HG03066 (cell line): ENCODE data around the gene ZNF175.

Experiments used
- ATAC-seq: cut with Tn5 transposase; IDR thresholded peaks from one replicate; pipeline ENCODE4 v1.9.1; 2021; ENCODE audit warnings: low read depth; ENCODE audit not compliant: unreplicated experiment

ZNF175 gene

DNA sequence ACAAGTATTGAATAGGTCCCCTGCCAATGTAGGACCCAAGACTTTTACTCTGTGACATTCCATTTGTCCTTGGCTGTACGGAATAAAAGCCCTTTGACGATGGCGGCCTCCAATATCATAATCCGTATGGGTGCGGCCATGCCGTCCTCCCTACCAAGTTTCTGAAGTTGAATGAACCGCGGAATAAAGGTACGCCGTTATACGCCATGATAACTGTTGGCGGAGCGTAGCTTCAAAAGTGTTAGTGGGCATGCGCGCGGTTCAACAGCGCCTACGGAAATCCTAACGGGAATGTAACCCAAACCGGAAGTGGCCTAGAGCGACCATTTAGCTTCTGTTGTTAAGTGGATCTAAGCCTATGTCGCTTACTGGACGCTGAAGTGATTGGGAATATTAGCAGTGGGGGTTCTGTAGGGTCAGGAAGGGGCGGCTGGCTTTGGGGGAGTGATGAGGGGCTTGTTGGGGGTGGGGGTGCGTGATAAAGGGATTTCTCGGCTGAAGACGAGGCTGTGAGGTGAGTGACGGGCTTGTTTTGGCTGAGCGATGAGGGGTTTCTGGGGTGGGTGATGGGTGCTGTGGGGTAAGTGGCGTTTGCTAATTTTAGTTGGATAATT, at the start of gene ZNF175:
Gene ZNF175, plus strand, starts transcription at position 322 of the 614 bp plus-strand sequence. CDS start 2,047 bp downstream, outside the sequence.
- ATAC-seq: no peak

DNA sequence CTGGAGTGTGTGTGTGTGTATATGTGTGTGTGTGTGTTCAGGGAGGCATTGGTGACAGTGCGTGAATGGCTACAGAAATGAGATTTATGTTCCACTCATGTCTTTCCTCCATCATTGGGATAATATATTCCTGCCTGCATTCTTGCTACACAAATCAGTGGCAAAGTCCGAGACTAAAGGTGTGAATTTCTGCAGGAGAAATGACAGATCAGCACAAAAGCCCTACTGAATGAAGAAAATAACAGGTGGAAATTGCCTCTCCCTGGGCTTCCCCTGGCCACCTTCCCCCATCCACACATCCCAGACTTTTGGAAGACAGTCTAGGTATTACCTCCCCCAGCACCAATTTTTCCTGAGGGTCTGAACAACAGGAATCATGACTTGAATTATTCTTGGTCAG, 49.7 kb upstream of the ZNF175 start:
- no peak for ATAC-seq

DNA sequence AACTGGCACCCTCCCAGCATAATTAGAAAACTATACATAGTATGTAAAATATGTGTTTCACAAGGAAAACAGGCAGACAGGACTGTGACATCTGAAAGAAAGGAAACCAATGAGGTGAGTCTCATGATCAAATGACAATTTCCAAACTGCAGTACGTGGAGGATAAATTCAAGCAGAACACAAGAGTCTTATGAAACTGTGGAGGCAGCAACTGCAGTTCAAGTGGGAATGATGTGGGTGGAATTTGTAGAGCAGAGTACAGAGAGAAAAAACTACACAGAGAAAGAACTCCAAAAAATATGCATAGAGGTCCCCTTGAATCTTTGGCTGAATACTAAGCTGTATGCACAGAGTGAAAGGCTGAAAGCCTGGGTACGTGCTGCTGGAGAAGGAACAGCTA, 49.3 kb upstream of the ZNF175 start:
- ATAC-seq: no peak

DNA sequence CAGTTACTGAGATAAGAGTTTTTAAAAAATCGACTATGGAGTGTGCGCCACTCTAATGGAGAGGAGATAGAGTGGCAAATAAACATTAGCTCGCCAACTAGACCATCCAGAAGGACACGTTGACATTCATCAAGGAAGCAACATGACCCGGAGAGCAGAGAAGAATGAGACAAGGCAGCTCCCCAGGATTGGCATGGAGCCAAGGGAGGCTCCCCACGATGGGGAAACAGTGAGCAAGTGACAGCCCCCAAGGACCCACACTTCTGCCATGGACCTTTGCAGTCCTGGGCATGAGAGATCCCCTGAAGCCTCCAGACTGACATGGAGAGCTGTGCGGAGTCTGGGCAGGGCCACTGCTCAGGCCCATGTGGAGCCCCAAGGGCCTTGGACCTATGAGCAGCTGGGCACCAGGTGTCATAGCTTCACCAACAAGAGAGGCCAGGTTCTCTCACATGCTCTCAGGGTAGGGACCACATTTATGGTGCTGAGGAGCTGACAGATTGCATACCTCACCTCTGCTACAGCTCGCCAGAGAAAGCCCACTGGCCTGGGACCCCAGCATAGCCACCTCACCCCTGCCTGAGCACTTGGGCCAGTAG, 46.3 kb upstream of the ZNF175 start:
- no peak for ATAC-seq

DNA sequence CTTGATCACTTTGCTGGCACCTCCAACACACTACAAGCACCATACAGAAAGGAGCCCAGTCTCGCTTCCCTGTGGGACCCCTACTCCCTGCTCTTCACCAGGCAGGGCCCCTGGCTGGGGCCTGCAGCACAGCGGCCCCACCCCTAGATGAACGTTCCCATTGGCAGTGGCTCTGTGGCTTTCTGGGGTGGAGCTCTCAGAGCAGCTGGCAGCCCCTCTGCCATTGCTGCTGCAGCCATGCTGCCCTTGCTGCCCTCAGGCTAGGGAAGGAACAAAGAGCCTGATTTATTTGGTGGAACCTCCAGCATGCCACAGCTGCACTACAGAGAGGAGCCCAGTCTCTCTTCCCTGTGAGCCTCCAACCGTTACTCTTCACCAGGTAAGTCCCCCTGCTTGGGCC, 45.4 kb upstream of the ZNF175 start:
- no peak for ATAC-seq

DNA sequence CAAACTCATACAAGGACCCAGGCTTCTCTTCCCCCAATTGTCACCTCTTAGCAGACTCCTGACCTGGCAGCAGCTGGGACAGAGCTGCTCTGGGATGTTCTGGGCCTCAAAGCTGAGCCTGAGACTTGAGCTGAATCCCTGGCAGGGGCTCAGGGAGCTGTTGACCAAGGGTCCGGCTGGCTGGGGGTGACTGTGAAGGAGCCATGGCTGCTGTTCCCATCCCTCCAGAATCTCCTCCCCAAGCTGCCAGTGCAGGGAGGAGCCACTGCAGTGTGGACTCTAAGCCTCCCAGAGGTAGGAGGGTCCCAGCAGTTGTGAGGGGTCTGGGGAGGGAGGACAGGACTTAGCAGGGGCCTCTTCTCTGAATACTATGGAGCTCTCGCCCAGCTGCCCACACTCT, 41.8 kb upstream of the ZNF175 start:
- ATAC-seq: no peak

DNA sequence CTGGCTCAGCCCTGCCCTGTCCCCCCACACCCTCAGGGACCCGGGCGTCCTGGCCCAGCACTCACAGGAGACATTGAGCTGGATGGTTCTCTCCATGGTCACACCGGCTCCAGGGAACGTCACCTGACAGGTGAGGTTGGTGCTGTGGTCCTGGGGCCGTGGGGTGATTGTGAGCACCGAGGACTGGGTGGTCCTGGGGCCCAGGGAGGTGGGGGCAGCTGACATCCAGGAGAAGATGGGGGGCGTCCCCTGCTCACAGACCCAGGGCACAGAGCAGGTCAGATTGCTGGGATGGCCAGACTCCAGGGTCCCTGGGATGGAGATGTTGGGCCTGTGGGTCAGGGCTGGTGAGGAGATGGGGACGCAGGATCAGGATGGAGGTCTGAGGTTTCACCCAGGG, 40.5 kb upstream of the ZNF175 start:
- ATAC-seq: no peak

DNA sequence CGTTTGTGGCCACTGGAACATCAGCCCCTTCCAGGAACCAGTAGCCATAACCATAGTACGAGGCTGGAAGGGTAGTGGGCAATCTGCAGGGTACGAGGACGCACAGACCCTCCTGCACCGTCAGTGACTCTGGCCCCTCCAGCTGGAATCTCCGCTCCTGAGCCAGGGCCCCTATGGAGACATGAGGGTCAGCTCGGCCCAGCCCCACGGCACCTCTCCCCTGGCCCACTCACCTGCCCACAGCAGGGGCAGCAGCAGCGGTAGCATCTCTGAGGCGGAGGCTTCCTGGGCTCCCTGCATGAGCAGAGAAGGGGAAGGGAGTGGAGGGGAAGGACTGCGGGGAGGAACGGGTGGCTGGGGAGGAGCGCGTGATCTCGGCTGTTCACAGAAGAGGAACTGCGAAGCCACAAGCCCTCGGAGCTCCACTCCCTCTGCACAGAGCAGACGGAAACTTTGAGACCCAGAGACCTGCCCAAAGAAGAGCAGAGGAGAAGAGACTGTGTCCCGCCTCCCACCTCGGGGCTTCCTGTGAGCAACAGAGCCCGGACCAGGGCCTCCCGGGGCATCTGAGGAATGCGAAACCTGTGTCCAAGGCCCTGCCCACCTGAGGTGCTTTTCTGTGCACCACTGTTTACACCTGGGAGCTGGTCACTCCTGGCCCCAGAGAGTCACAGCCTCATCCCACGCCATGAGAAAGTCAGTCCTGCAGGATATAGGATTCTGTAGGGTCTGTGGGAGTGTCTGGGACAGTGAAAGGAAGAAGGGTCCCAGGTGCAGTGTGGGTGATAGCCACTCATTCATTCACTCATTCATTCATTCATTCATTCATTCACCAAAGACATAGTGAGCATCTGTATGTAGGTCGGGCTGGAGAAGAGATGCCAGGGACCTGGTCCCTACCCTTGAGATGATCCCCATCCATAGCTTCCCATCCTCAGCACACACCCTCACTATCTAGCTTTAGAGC, 39.5 kb upstream of the ZNF175 start, which contains the start of gene SIGLEC6:
Gene SIGLEC6, minus strand, starts transcription at position 322 of the 967 bp plus-strand sequence. Its CDS starts 22 bp downstream, at position 300.
- no peak for ATAC-seq

DNA sequence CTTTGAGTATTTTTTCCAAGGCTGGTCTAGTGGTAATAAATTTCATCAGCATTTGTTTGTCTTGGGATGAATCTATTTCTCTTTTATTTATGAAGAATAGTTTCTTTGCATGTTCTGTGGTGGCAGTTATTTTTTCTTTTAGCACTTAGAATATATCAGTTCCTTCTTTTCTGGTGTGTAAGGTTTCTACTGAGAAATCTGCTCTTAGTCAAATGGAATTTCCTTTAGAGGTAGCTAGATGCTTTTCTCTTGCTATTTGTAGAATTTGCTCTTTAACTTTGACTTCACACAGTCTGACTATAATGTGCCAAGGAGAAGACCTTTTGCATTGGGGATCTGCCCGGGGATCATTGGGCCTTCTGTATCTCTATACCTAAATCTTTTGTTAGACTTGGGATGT, 35.5 kb upstream of the ZNF175 start:
- no peak for ATAC-seq

DNA sequence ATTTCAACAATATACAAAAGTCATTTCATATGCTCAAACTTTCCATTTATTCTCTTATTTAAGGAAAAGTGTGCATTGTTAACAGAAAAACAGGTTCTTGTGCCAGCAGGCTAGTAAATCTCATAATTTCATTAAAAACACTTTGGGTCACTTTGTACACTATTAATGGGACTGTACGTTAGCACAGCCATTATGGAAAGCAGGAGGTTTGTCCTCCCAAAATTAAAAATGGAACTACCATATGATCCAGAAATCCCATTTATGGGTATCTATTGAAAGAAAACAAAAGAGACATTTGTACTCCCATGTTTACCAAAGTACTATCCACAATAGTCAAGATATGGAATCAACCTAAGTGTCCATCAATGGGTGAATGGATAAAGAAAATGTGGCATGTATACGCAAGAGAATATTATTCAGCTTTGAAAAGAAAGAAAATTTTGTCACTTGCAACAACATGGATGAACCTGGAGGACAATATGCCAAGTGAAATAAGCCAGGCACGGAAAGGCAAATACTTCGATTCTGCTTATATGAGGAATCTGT, 31.2 kb upstream of the ZNF175 start:
- no peak for ATAC-seq

DNA sequence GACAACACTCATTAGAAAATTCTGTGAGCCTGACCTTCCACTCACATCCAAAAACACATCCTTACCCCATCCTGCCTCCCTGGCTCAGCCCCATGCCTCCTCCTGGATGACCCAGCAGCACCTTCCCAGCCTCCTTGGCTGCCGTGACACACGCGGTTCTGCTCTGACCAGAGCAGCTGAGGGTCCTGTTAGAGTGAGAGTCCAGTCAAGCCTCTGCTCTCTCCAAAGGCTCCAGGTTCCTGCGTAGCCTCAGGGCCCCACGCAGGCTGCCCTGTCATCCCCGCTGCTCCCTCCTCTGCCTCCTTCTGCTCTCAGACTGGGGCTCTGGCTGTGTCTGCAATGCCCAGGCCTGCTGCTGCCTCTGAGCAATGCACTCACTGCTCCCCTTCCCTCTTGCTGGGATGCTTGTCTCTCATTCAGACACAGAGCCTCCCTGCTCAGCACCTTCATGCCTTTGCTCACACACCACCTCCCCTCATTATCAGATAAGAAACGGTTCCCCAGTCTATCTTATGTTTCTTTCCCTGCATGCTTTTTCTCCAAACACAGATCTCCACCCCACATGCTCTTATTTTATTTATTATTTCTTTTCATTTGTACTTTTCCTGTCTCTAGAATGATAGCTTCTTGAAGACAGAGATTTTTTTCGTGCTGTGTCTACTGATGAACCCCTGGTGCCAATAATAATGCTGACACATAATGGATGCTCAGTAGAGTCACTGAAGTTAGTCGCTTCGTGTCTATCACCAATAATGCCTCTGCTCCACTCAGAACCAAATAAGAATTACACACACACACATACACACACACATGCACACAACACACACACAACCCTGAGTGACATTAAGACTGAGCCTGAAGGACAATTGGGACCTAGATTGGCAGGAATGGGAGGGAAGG, 29.4 kb upstream of the ZNF175 start:
- no peak for ATAC-seq

DNA sequence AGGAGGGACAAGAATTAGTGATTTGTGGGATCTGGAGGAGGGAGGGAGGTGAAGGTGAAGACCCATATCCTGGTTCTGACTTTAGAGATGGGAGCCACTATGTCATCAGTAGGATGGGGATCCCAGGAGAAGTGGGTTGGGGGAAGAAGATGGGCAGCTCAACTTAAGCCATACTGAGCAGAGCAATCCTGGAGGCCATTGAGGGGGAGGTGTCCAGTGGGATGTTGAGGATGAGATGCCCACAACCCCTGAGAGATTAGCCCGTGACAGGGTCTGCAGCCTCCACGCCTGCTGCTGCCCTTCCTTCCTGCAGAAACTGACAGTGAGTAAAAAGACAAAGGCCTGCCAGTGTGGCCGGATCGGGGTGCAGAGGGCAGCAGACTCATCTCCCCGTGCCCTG, 28.4 kb upstream of the ZNF175 start:
- no peak for ATAC-seq

DNA sequence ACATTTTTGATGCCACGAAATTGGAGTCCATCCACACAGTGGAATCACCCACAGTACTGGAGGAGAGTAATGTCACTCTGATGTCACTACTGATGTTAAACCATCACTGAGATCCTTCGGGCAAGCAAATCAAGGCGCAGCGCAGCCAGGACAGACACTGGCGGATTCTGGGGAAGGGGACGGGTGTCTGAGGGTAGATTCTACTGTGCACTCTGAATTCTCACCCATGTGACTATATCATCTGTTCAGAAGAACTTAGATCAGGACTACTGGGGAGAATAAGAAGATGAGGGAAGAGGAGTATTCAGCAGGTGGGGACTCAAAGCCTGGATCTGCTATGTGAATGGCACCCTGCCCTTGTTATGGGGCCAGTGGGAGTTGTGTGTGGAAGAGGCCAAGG, 27.0 kb upstream of the ZNF175 start:
- ATAC-seq: no peak

DNA sequence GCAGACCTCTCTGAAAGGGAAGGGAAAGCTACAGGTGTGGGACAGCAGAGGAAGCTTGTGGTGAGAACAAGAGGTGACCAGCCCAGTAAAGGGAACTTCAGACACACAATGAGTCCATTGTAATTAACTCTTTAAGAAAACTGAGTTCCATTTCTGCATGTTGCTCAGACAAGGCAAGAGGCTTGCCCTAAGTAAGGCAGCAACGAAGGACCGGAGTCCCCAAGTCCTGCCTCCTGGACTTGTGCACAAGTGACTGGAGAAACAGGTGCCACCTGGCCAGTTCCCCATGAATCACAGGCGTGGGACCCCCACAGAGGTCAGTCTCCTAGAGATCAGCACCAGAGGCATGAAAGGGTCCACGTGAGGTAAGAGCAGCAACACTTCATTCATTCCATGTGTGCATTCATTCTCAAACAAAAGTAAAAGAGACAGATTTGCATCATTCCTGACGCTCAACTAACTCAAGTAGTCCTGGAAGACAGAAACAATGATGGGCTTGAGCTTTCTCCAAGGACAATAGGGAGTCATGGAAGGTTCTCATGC, 24.9 kb upstream of the ZNF175 start:
- no peak for ATAC-seq

DNA sequence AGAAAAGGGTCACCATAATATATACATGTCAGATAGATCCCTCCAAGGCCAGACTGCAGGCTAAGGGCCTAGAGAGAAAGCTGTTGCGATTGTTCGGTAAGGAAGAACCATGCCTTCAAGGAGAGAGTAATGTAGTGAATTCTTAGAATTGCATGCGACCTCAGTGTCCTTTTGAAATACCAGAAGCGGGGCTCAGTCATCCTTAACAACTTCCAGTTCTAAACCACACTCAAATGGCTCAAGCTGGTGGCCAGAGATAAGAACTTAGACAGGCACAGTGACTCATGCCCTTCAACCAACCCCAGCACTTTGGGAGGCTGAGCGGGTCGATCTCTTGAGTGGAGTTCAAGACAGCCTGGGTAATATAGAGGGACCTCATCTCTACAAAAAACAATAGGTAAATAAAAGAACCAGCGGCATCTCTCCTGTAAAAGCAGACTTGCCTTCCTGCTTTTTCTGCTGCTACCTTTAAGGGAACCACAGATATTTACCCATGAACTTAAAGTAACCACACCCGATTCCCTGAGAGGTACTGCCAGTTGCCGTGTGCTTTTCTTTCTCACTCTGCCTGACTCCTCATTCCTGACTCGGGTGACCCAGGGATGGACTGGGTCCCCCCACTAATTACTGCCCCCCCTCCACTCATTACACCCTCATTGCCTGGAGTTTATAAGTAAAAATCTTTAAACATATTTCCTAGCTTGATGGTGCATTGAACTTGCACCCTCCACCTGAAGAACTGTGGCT, 24.3 kb upstream of the ZNF175 start:
- no peak for ATAC-seq

DNA sequence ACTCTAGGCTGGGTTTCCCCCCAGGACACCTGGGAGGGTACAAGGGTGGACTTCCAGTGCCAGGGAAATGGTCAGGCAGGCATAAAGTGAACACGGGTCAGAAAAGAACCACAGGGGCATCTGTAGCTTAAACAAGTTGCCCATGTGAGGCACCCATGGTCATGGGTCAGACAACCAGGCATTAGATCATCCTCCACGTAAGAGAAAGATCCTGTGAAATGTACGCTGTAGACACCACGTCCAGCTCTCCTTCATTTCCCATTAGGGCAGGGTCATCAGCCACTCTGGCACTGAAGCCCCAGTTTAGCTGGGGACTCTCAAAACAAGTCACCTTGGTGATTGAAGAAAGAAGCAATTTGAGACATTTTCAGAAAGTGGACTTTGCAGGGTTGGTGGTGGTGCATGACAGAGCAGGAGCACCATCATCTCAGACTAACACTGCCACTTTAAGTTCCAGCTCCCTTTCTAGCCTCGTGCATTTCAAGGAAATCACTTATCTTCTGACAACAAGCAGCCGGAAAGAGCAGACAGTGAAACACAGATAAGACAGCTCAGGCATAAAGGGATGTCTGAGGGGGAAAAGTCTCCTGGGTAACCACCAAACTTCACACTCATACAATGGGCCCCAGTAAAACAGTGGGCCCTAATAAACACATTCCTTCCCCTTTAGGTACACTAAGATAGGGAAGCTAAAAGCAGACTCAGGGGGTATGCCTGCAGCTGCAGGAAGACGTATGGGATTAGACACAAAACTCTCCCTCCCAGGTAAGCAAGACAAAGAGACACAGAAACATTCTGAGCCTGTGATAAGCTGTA, 23.5 kb upstream of the ZNF175 start:
- no peak for ATAC-seq

DNA sequence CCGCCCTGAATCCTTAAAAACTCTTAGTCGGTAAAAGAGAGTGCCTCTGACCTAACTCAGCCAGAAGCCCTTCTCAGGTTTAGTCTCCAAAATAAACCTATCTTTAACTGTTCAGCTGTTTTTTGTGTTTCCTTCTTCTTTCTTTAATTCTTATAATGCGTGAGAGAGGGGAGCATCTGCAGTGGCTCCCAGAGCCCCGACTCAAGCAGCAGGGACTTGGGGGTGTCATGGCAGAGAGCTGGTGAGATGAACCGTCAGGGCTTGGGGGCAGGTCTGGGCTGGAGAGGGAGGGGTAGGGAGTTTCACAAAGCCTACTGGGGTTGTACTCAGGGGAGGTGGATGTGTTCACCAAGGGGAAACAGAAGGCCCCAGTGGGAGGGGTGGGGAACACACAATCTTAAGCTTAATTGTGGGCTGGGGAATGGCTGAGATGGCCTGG, 22.9 kb upstream of the ZNF175 start:
- no peak for ATAC-seq

DNA sequence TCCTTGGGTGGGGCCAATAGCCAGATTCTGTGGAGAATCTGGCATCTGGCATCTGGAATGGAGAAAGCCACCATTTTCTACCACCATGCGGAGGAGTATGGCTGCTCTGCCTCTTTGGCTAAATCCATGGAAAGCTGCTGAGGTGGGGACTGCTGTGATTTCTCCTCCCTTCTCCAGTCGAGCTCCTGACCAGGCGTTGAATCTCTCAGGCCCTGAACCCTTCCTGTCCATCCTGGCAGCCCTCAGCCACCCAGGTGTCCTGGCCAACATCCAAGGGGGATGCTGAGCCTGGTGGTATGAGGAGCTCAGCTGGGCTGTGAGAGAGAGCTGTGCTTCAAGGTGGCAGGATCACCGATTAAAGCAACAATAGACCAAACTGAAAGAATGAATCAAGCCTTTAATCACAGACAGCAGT, 22.2 kb upstream of the ZNF175 start:
- ATAC-seq: no peak
